WTC11 (cell line): ENCODE measurements around the gene RIC3. TPM values are rescaled to one million over a fixed set of nuclear protein-coding genes. Genes with fewer than 3 reads are reported as not detected.

ENCODE experiments used
- ATAC-seq: fragments of 200-7000 bp; cut with Tn5 transposase; 2 replicates; pipeline ENCODE4 v1.10.0; 2021; ENCODE audit warnings: mild to moderate bottlenecking, moderate library complexity
- CTCF ChIA-PET: fragments of 300-600 bp; sonication (Branson Sonifier 250); formaldehyde crosslinking; loops from one replicate; lab custom pipeline; 2021; ENCODE audit warnings: antibody characterized with exemption; lab: Charles Lee
- POLR2A ChIA-PET: fragments of 350-600 bp; sonication (Branson Sonifier 250); formaldehyde crosslinking; loops from one replicate; lab custom pipeline; 2021; ENCODE audit warnings: antibody characterized with exemption; lab: Charles Lee
- DNase-seq: peaks from one replicate; pipeline ENCODE4 v3.0.0; 2021; ENCODE audit warnings: low spot score
- H3K27ac Mint-ChIP-seq: 2 replicates; pipeline ENCODE4 v1.8.0; 2021; ENCODE audit warnings: mixed read lengths
- H3K27me3 Mint-ChIP-seq: 2 replicates; pipeline ENCODE4 v1.8.0; 2021; ENCODE audit warnings: low read depth, mild to moderate bottlenecking, moderate library complexity, mixed read lengths
- H3K36me3 Mint-ChIP-seq: 2 replicates; pipeline ENCODE4 v1.8.0; 2021; ENCODE audit warnings: mixed read lengths
- H3K4me1 Mint-ChIP-seq: 2 replicates; pipeline ENCODE4 v1.8.0; 2022; ENCODE audit warnings: mixed read lengths
- H3K4me3 Mint-ChIP-seq: 2 replicates; pipeline ENCODE4 v1.8.0; 2021; ENCODE audit warnings: mild to moderate bottlenecking, moderate library complexity, mixed read lengths
- H3K9me3 Mint-ChIP-seq: 2 replicates; pipeline ENCODE4 v1.8.0; 2021; ENCODE audit warnings: mixed read lengths
- CBFB ChIP-seq: sonication (generic); formaldehyde crosslinking; IDR thresholded peaks from 2 replicates; pipeline ENCODE4 v1.8.1; 2022; ENCODE audit warnings: mild to moderate bottlenecking, low read depth, missing genetic modification reagents
- E2F4 ChIP-seq: sonication (generic); formaldehyde crosslinking; IDR thresholded peaks from 2 replicates; pipeline ENCODE4 v1.8.1; 2022; ENCODE audit warnings: low read depth, mild to moderate bottlenecking, moderate library complexity, missing genetic modification reagents, borderline replicate concordance
- ELF4 ChIP-seq: sonication (generic); formaldehyde crosslinking; IDR thresholded peaks from 2 replicates; pipeline ENCODE4 v1.8.1; 2022; ENCODE audit warnings: low read depth, mild to moderate bottlenecking, moderate library complexity, missing genetic modification reagents
- EMX1 ChIP-seq: fragments of 250-450 bp; sonication (Bioruptor Pico); IDR thresholded peaks from 2 replicates; pipeline ENCODE4 v1.8.0; 2021; ENCODE audit warnings: mild to moderate bottlenecking
- ERG ChIP-seq: fragments of 250-450 bp; sonication (Bioruptor Pico); IDR thresholded peaks from 2 replicates; pipeline ENCODE4 v1.8.0; 2021; ENCODE audit warnings: mild to moderate bottlenecking
- FOXJ3 ChIP-seq: sonication (generic); formaldehyde crosslinking; IDR thresholded peaks from 2 replicates; pipeline ENCODE4 v1.9.0; 2021; ENCODE audit warnings: missing genetic modification reagents, mild to moderate bottlenecking, borderline replicate concordance
- FOXP1 ChIP-seq: sonication (generic); formaldehyde crosslinking; IDR thresholded peaks from 2 replicates; pipeline ENCODE4 v1.8.0; 2022; ENCODE audit warnings: missing genetic modification reagents, mild to moderate bottlenecking, moderate library complexity, borderline replicate concordance
- HMGA2 ChIP-seq: fragments of 250-450 bp; sonication (Bioruptor Pico); IDR thresholded peaks from 2 replicates; pipeline ENCODE4 v1.4.0; 2021; ENCODE audit warnings: mild to moderate bottlenecking, moderate library complexity
- KAT7 ChIP-seq: sonication (generic); formaldehyde crosslinking; IDR thresholded peaks from 2 replicates; pipeline ENCODE4 v1.8.1; 2023; ENCODE audit warnings: missing genetic modification reagents, mild to moderate bottlenecking, borderline replicate concordance
- MAX ChIP-seq: sonication (generic); formaldehyde crosslinking; IDR thresholded peaks from 2 replicates; pipeline ENCODE4 v1.8.0; 2022; ENCODE audit warnings: mild to moderate bottlenecking, missing genetic modification reagents
- MYBL2 ChIP-seq: sonication (generic); formaldehyde crosslinking; IDR thresholded peaks from 2 replicates; pipeline ENCODE4 v1.8.1; 2023; ENCODE audit warnings: mild to moderate bottlenecking, moderate library complexity, missing genetic modification reagents
- NFE2L1 ChIP-seq: sonication (generic); formaldehyde crosslinking; IDR thresholded peaks from 2 replicates; pipeline ENCODE4 v1.8.1; 2023; ENCODE audit warnings: missing genetic modification reagents
- NR2C2 ChIP-seq: sonication (generic); formaldehyde crosslinking; IDR thresholded peaks from 2 replicates; pipeline ENCODE4 v1.8.0; 2022; ENCODE audit warnings: mild to moderate bottlenecking, missing genetic modification reagents
- RORB ChIP-seq: fragments of 250-450 bp; sonication (Bioruptor Pico); IDR thresholded peaks from 2 replicates; pipeline ENCODE4 v1.9.0; 2021; ENCODE audit warnings: mild to moderate bottlenecking
- SP1 ChIP-seq: sonication (generic); formaldehyde crosslinking; conservative IDR thresholded peaks from 2 replicates; pipeline ENCODE4 v1.8.1; 2022; ENCODE audit warnings: missing genetic modification reagents
- STAT6 ChIP-seq: sonication (generic); formaldehyde crosslinking; conservative IDR thresholded peaks from 2 replicates; pipeline ENCODE4 v1.8.1; 2023; ENCODE audit warnings: mild to moderate bottlenecking, low read depth, missing genetic modification reagents, moderate library complexity
- TEAD4 ChIP-seq: sonication (generic); formaldehyde crosslinking; IDR thresholded peaks from 2 replicates; pipeline ENCODE4 v1.8.0; 2022; ENCODE audit warnings: mild to moderate bottlenecking, missing genetic modification reagents
- TP53 ChIP-seq: sonication (generic); formaldehyde crosslinking; IDR thresholded peaks from 2 replicates; pipeline ENCODE4 v1.8.1; 2023; ENCODE audit warnings: mild to moderate bottlenecking, missing genetic modification reagents
- USF1 ChIP-seq: sonication (generic); formaldehyde crosslinking; IDR thresholded peaks from 2 replicates; pipeline ENCODE4 v1.8.0; 2022; ENCODE audit warnings: mild to moderate bottlenecking, missing genetic modification reagents
- ZBTB21 ChIP-seq: sonication (generic); formaldehyde crosslinking; IDR thresholded peaks from 2 replicates; pipeline ENCODE4 v1.8.1; 2023; ENCODE audit warnings: mild to moderate bottlenecking, missing genetic modification reagents, borderline replicate concordance
- ZBTB43 ChIP-seq: sonication (generic); formaldehyde crosslinking; IDR thresholded peaks from 2 replicates; pipeline ENCODE4 v1.8.1; 2023; ENCODE audit warnings: mild to moderate bottlenecking, missing genetic modification reagents
- ZMAT4 ChIP-seq: fragments of 250-450 bp; sonication (Bioruptor Pico); IDR thresholded peaks from 2 replicates; pipeline ENCODE4 v1.9.0; 2021; ENCODE audit warnings: mild to moderate bottlenecking
- ZNF232 ChIP-seq: sonication (generic); formaldehyde crosslinking; IDR thresholded peaks from 2 replicates; pipeline ENCODE4 v1.8.0; 2022; ENCODE audit warnings: mild to moderate bottlenecking, missing genetic modification reagents
- ZNF263 ChIP-seq: sonication (generic); formaldehyde crosslinking; IDR thresholded peaks from 2 replicates; pipeline ENCODE4 v1.8.1; 2022; ENCODE audit warnings: low read depth, mild to moderate bottlenecking, moderate library complexity, missing genetic modification reagents
- ZNF423 ChIP-seq: fragments of 250-450 bp; sonication (Bioruptor Pico); IDR thresholded peaks from 2 replicates; pipeline ENCODE4 v2.1.2; 2022; ENCODE audit warnings: mild to moderate bottlenecking, moderate library complexity
- ZNF512 ChIP-seq: sonication (generic); formaldehyde crosslinking; IDR thresholded peaks from 2 replicates; pipeline ENCODE4 v1.8.1; 2022; ENCODE audit warnings: missing genetic modification reagents, borderline replicate concordance
- total RNA-seq: library from RNA; stranded (reverse); gene quantifications from 3 replicates; pipeline ENCODE4 v1.2.3, GENCODE V29; 2021

The RIC3 gene
- total RNA-seq, 1 experiment from 2014 or later = 15.7 TPM

- TF ChIP-seq STAT6 (no peak), CBFB (CRISPR knock-in tag) (no peak), SP1 (CRISPR knock-in tag) (no peak), RORB (no peak), ELF4 (CRISPR knock-in tag) (no peak), ERG (CRISPR knock-in tag) (no peak), MAX (CRISPR knock-in tag) (no peak)
Observed at GRCh38 chr11:8059571-8060011, 109.2 kb downstream of the RIC3 start (continued).

- Mint-ChIP-seq H3K36me3 (no peaks in the 10 kb centered on the region), H3K27ac (no peak overlapping the region), H3K27me3 (no peaks in the 10 kb centered on the region), H3K4me1 (peaks cover 14% of the 10 kb centered on the region), H3K9me3 (no peaks in the 10 kb centered on the region), H3K4me3 (no peak overlapping the region)
- no peak for DNase-seq
- TF ChIP-seq MAX (CRISPR knock-in tag) = no peak
- no peak for TF ChIP-seq NFE2L1
- no peak for TF ChIP-seq ZMAT4 (CRISPR knock-in tag)
- TF ChIP-seq ZNF512 (CRISPR knock-in tag) = no peak
- no peak for TF ChIP-seq FOXP1 (CRISPR knock-in tag)
- TF ChIP-seq USF1 (CRISPR knock-in tag) = no peak
- no peak for TF ChIP-seq FOXJ3 (CRISPR knock-in tag)
- ATAC-seq = no peak
- ChIA-PET POLR2A (no interaction called here), CTCF (interaction anchor here (0.9 to 2.3 kb wide), 5 partner anchors 23 to 53 kb away, joined by 3 to 9 read pairs (median 5); partner anchors contain the start of gene TUB)
Observed at GRCh38 chr11:8059030-8059429, 109.8 kb downstream of the RIC3 start.

GRCh38 chr11:8058216-8058615, 110.6 kb downstream of the RIC3 start:
- Mint-ChIP-seq H3K27me3 (no peaks in the 10 kb centered on the region), H3K27ac (no peak overlapping the region), H3K4me3 (no peak overlapping the region), H3K4me1 (peaks cover 14% of the 10 kb centered on the region), H3K36me3 (no peaks in the 10 kb centered on the region), H3K9me3 (no peaks in the 10 kb centered on the region)
- DNase-seq (no peak), ATAC-seq (no peak)
- ChIA-PET POLR2A (no interaction called here), CTCF (interaction anchor here (1.0 to 2.3 kb wide), 3 partner anchors 24 to 41 kb away, joined by 3 to 9 read pairs (median 5); no protein-coding TSS in a partner anchor)
- TF ChIP-seq NR2C2 (CRISPR knock-in tag) = no peak
- TF ChIP-seq EMX1 (CRISPR knock-in tag) = no peak
- TF ChIP-seq ZNF423 (CRISPR knock-in tag) = no peak
- no peak for TF ChIP-seq TEAD4
- no peak for TF ChIP-seq TP53 (CRISPR knock-in tag)
- TF ChIP-seq KAT7 = no peak
- TF ChIP-seq HMGA2 = no peak
- no peak for TF ChIP-seq ZNF232
- TF ChIP-seq ZBTB21 (CRISPR knock-in tag) = no peak
- no peak for TF ChIP-seq RORB
- no peak for TF ChIP-seq MYBL2
- no peak for TF ChIP-seq ZNF263 (CRISPR knock-in tag)
- no peak for TF ChIP-seq E2F4
- no peak for TF ChIP-seq ZBTB43 (CRISPR knock-in tag)
